Stimulated activated CD4-positive, alpha-beta T cell treated with anti-CD3 and anti-CD28 coated beads, TNF-alpha, amount 100 ng/mL, for 1 hour (primary cell): Measurements from ENCODE around the gene RPS2.
"Not testable (repeated sequence)": the region's sequence is repeated elsewhere in the genome, so short reads cannot be mapped to it uniquely, and the experiment has no call there.

Source experiments
- DNase-seq, 3 donors: peaks; one replicate each; pipeline ENCODE4 v3.0.0-alpha.2; 2020; ENCODE audit warnings: low read depth in 3 of 3, low spot score in 1 of 3

RPS2 gene

DNA sequence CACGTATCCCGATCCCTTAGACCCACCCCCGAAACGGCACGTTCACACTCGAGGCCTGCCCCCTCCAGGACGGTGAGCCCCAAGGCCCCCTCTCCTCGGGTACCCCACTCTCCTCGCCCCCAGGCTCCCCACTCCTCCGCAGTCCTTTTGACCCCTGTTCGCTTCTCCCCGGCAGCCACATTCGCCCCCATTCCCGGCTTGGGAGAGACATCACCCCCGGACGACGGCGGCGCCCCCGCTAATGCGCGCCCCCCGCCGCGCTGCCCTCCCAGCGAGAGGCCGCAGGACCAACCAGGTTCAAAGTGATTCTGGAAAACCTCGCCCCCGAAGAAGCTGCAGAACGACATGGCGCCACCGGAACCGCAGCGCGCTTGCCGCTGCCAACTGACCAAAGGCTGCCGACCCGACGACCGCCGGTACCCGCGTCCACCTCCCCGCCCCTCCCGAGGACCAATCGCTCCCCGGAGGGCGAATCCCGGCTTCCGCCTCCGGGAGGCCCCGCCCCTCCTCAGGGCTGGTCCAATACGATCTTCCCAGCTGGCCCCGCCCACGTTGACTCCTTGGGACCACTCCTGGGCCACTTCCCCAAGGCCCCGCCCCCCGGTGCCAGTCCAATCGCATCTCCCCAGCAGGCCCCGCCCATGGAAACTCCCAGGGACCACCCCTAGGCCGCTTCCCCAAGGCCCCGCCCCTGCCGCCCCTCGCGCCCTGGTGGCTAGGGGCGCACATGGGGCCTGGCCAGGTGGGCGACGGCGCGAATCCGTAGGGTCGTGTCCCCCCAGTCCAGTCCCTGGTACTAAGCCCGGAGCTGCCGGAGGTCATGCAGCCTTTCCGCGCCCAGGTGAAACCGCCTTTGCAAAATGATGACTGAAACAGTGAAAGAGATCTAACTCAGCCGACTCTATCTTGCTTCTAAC is 21.6 kb downstream of the RPS2 start, which contains the start of gene MSRB1:
Gene MSRB1 (minus strand): TSS at position 390 of the 917 bp plus-strand sequence. CDS start 43 bp downstream, at position 347.
- peak; percentile 95 to 99 (median 98) for DNase-seq

DNA sequence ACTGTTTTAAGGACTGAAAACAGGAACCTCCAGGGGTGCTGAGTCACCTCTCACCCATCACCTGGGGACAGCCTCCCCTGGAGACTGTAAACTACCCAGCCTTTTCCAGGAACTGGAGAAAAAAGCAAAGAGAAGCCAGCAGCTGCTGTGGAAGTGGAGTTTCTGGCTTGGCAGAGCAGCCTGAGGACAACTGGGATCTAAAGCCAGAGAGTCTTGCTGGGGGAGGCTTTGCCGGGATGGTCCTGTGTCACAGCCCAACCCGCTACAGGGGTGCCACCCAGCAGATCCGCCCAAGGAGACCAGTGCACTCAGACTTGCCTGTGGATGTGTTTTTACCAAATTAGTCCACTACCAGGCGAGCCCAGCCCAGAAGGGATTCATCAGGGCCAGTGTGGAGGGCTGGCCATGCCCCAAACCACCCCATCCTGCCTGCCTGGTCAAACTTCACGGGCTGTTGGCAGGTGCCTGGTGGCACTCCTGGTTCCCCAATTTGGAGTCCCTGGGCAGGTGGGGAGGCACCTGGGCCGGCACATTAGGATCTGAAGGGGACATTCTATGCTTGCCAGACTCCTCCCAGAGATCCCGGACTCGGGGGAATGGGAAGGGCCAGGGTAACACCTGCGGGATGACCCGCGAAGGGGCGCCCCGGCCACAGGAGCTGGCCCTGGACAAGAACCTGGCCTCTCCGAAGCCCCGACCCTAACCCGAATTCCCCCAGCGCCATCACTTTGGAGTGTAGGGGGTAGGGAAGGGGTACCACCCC is 22.4 kb downstream of the RPS2 start:
- no peak for DNase-seq

DNA sequence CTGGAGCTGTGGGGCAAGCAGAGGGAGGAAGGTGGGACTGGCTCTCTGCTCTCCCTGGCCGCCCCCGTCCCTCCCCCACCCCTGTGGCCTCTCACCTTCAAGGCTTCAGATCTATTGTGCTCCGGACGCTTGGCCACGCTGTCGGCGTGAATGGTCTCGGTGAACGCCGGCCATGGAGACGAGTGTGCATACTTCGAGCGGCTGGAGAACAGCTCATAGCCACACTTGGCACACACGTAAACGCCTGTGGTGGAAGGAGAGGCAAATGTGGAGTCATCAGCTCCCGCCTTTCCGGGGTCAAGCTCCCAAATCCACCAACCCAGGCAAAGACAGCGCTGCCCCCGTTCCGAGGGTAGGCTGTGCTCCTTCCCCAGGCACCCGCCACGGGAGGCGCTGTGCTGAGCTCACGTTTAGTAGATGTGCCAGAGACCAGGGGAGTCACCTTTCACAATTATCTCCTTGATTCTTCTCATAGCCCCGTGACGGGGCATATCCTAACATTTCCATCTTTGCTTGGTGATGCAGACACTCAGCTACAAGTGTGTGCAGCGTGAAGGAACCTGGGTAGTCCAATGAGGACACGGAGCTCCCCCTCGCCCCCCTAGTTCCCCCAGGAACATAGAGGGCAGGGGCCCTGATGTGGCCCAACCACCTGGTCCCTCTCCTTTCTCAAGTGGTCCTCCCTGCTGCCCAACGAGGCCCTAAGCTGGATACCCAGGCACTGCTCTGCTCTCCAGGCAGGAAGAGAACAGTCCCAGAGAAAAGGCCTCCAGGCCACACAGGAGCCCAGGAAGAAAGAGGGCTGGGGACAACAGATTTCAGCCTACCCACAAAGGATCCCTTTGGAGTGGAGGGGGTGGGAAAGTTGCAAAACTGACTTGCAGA is 23.2 kb downstream of the RPS2 start:
- DNase-seq = no peak

DNA sequence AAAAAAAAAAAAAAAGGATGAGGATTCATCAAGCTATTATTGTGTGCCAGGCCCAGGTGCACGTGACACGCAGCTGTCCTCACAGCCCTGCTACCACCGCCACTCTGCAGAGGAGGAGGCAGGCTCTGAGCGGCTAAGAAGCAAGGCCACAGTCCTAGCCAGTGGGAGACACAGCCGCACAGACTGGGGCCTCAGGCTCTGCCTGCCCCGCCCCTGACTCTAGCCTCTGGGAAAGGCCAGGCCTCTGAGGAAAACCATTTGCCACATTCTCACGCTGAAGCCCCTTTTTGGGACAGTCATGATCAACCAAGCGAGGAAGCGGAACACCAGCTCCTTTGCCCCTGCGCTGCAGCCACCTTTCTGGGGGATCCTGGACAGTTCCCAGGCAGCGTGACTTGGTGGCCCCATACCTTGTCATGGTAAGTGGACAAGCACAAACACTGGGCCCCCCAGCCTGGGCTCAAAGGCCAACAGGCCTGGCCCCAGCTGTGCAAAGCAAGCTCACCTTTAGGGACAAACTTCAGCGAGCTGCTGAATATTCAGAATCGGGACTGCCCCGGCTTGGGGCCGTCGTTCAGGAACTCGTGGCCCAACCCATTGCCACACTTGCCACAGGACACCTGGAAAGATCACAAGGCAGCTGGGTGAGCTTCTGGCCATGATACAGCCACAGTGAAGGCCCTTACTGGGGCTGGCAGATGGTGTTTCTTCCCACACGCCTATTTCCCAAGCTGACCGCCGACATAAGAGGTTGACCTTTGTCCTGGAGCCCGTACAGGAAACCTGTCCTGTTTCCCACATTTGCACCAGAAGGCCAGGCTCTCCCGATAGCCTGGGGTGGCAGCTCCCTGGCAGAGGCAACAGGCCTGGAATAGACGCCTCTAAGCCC is 24.1 kb downstream of the RPS2 start:
- DNase-seq = no peak

DNA sequence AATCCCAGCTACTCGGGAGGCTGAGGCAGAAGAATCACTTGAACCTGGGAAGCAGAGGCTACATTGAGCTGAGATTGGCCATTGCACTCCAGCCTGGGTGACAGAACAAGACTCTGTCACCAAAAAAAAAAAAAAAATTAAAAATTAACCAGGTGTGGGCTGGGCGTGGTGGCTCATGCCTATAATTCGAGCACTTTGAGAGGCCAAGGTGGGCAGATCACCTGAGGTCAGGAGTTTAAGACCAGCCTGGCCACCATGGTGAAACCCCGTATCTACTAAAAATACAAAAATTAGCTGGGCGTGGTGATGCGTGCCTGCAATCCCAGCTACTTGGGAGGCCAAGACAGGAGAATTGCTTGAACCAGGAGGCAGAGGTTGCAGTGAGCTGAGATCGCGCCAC is 24.8 kb downstream of the RPS2 start:
- DNase-seq = not testable (repeated sequence)

DNA sequence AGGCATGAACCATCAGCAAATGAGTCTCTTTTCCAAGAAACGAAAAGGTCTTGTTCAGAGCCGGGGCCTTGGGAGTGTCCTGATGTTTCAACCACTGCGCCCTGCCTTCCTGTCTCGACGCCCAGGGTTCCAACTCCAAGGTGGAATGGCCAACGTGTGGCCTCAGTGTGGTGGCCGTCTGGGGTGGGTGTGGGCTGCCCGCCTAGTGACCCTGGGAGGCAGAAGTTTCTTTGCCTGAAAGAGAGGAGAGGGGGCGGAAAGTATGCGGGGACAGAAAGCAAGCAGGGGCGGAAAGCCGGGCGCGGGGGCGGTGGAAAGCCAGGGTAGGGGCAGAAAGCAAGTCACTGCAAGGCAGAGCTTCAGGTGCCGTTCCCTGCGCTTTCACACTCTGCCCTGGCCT is 25.7 kb downstream of the RPS2 start:
- DNase-seq = no peak

DNA sequence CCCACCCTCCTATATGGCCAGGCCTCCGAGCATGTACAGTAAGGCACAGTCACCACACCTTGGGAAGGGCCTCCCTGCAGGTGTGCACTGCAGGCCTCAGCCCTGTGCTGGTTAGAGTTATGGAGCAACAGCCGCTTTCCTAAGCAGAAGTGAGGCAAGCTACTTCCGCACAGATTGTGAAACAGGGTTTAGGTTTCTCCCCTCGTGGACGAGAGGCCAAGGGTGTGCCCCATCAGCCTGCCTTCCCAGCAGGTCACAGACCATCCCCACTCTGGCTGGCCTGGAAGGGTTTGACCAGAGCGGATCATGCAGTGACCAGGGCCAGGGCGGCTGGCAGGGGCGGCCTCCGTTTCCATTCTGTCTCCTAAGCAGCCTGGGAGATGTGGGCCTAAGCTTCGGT is 26.3 kb downstream of the RPS2 start:
- DNase-seq = no peak

DNA sequence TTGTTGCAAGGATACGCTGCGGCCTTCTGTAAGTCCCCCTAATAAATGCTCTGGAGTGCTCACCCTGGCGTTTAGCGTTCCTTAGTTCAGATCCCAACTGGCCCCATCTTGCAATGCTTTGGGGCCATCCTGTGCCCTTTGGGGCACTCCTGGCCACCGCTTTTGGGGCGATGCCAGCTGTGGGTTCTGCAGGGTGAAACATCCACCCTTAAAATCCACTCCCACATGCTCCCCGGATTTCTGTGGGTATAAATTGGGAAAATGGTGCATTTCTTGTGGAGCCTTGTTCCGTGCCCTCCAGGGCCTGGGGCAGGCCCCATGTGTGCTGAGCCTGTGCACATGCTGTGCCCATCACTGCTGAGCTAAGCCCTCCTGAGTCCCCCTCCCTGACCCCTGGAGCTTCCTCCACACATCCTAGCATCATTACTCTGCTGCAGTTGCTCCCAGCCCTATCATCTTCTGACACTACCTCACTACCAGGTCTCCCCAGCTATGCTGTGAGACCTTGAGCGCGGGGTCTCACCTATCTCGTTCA is 27.6 kb downstream of the RPS2 start:
- no peak for DNase-seq

DNA sequence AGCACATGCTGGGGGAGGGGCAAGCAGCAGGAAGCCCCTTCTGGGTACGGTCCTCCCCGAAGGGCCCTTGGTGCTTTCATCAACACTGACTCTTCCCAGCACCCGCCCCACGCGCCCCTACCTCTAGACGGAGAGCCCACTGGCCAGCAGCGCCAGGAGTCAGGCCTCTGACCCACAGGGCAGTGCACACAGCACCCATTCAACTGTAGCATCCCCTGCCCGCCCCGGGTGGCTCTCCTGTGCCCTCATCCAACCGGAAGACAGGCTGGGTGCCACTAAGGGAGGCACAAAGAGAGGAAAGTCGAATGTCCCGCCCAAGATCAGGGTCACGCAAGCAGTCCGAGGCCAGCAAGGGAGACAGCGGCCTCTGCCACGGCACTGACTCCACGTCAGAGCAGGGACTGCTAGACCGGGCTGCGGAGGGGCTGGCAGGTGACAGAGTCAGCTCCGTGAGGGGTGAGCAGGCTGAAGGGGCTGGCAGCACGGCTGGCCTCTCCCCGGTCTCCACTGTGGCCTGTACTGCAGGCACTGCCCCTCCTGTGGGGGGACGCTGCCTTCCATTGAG is 31.4 kb downstream of the RPS2 start:
- DNase-seq = no peak

DNA sequence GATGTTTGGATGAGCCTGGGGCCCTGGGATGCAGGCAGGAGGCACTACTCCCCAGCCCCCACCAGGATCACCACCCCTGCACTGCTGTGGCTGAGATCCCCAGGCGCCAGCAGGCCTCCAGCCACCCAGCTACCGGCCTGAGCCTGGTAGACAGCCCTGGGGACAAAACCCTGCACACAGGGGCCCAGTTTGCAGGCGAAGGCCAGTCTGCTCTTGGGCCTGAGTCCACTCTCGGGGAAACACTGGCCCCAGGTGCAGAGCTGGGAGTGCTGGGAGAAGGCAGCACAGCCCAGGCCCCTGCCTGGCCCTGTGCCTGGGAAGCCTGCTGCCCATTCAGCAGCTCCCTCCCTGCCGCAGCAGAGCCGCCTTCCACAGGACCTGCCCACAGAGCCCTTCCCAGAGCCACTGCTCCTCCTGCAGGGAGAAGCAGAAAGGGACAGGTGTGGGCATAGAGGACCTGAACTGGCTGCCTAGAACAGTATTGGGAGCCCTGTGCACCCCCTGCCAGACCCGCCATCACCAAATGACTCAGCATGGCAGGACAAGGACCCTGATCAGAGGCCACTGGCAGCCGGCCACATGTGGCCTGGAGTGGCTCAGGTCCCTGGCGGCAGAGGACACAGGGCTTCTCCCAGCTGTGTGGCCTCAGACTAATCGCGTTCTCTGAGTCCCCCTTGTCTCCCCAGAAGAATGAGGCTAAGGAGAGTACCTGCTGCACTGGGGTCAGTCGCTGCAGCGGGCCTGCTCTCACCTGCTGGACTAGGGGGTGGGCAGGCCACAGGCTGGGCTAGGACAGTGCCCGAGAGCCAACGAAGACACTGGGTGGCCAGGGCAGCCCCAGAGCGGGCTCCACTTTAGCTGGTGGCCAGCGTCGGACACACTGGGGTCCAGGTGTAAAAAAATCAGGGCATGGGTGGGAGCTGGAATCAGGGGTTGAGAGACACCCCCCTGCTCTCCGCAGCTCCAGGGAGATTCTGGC is 32.3 kb downstream of the RPS2 start:
- no peak for DNase-seq

DNA sequence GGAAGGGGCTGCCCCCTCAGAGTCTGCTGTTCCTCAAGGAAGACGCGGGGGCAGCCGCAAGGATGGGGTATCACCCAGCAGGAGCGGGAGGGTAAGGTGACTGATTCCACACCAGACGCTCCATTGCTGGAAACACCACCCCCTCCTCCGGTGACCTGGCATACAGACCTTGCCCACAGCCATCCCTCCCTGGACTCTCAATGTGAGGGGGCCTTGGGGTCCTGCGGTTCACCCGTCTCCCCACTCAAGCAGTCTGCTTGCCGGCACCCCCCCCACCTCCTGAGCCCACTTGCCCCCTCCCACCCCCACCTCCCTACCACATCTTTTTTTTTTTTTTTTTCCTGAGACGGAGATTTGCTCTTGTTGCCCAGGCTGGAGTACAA is 34.3 kb downstream of the RPS2 start:
- DNase-seq = no peak

DNA sequence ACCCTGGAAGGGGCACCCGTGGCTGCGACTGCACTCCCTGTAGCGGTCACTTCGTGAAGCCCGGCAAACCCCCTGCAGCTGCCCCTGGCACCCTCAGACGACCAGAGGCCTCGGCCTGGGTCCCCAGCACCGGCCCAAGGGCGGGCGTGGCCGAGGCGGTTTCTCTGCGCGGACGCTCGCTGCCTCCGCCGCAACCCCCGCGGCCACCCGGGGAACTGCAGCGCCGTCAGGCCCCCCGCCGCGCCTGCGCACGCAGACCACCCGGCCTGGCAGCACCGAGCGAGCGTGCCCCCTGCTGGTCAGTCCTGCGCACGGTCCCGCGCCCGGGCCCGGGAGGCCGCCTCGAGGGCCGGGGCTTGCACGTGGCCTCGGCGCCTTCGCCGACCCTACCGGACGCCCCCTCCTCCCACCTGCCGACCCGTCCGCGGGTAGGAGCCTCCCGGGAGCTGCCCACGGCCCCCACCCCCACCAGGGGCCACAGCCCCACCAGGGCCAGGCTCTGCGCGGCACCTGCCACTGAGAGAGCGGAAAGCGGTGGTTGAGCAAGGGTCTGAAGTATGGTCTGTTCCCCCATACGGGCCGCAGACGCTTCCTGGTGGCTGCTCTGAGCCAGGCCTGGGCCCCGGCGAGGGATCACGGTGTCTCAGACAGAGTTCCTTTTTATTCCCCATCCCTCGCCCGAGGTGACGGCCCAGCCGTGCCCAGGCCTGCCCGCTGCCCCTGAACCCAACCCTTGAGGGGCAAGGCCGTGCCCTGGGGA is 34.9 kb downstream of the RPS2 start:
- DNase-seq = peak; percentile 78 to 96 (median 90)

DNA sequence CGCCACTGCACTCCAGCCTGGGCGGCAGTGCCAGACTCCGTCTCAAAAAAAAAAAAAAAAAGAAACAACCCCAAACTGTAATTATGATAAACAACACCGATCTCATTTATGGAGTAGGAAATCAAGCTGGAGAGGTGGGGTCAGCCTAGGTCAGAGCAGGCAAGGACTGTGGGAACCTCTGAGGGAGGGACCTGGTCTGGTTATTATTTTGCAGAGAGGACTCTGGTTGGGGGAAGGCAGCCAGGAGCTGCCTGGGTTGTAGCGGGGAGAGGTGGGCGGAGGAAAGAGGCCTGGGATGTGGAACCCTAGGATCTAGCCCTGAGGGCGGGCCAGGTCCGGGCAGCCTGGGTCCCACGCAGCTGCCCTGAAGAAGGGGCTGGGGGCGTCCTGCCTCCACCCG is 35.5 kb downstream of the RPS2 start:
- no peak for DNase-seq

DNA sequence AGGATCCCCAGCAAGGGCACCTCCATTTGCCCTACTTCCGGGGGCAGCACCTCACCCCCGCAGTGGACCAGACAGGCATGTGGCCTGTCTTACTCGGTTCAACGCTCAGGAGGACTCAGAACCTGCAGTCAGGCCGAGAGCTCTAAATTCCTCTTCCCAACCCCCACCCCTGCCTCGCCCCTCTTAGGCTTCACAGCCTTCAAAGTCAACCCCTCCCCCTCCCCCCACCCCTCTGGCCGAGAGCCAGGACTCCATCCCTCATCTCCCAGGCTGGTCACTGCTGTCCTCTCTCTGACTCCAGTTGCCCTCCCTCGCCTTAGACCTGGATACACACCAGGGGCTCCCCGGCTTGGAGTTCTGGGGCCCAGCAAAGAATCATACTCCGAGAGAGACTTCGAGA is 38.4 kb downstream of the RPS2 start:
- DNase-seq = no peak

DNA sequence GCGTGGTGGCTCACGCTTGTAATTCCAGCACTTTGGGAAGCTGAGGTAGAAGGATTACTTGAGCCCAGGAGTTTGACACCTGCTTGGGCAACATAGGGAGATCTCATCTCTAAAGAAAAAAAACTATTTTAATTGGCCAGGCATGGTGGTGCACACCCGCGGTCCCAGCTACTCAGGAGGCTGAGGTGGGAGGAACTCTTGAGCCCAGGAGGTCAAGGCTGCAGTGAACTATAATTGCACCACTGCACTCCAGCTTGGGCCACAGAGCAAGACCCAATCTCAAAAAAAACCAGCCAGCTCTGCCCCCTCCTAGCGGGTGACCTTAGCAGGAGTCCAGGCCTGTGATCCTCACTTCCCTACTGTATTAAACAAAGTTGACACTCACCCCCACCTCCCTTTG is 40.5 kb downstream of the RPS2 start:
- DNase-seq = no peak

DNA sequence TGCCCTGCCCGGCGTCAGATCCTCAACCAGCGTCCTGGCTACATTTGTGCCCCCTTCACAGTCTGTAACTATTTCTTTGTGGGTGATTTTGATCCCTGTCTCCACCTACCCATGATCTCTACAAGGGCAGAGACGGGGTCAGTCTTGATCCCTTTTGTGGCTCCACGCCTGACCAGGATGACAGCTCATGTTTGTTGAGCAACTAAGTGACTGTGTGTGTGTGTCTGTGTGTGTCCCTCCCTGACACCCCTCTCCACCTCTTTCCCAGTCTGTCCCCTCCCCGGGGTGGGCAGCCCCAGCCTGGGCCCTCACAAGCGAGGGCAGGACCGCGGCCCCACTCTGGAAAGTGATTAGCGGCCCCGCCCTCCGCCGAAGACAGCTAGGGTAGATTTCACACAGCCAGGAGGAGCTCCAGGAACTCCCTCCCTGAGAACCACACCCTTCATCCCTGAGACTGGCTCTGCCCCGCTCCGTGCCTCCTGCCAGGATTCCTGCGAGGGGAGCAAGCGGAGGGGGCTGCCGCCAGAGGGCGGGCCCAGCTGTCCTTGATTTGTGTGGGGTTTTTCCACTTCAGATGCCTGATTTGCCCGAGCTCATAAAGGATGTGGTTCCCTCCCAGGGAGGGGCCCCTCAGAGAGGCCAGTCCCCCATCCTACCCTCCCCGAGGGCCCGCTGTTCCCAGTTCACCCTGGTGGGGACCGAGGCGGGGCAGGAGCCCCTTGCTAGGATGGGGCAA is 41.2 kb downstream of the RPS2 start:
- DNase-seq = no peak

DNA sequence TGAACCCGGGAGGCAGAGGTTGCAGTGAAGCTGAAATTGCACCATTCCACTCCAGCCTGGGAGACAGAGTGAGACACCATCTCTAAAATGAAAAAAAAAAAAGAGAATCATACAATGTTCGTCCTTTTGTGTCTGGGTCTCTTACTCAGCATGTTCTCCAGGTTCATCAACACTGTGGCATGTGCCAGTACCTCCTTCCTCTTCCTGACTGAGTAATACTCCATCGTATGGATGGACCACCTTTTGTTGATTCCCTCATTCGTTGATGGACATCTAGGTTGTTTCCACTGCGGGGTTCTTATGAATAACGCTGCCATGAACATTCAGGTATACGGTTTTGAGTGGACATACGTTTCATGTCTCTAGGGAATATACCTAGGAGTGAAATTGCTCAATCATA is 42.3 kb downstream of the RPS2 start:
- DNase-seq = no peak
